Endodermal cell (in vitro differentiated cells): Measurements from ENCODE around the gene CAMTA1. TPM values are rescaled to one million over a fixed set of nuclear protein-coding genes. Genes with fewer than 3 reads are reported as not detected.

Experiments
- DNase-seq: peaks from one replicate; pipeline ENCODE4 v3.0.0-alpha.2; 2017
- H3K27ac ChIP-seq: 2 replicates; pipeline ENCODE4 v1.5.1; 2013; ENCODE audit warnings: mild to moderate bottlenecking, low read depth, low read length, moderate library complexity
- H3K27me3 ChIP-seq: 2 replicates; pipeline ENCODE4 v1.6.1; 2013; ENCODE audit warnings: mild to moderate bottlenecking, low read length, moderate library complexity; ENCODE audit not compliant: insufficient read depth, control insufficient read depth, poor library complexity, severe bottlenecking
- H3K36me3 ChIP-seq: 2 replicates; pipeline ENCODE4 v1.7.0; 2013; ENCODE audit warnings: mild to moderate bottlenecking, low read length, moderate library complexity; ENCODE audit not compliant: control insufficient read depth, insufficient read depth
- H3K4me1 ChIP-seq: one replicate; pipeline ENCODE4 v1.7.0; 2013; ENCODE audit warnings: low read length; ENCODE audit not compliant: control insufficient read depth, insufficient read depth
- H3K4me3 ChIP-seq: 2 replicates; pipeline ENCODE4 v1.5.1; 2013; ENCODE audit warnings: mild to moderate bottlenecking, low read length, moderate library complexity
- H3K9ac ChIP-seq: 2 replicates; pipeline ENCODE4 v1.6.1; 2013; ENCODE audit warnings: mild to moderate bottlenecking, low read length, moderate library complexity; ENCODE audit not compliant: poor library complexity, severe bottlenecking; ENCODE audit errors: extremely low read depth
- H3K9me3 ChIP-seq: 2 replicates; pipeline ENCODE4 v1.6.1; 2013; ENCODE audit warnings: mild to moderate bottlenecking, low read length, moderate library complexity; ENCODE audit not compliant: control insufficient read depth
- H3K27ac Mint-ChIP-seq: 2 replicates; pipeline ENCODE4 v1.8.0; 2020; ENCODE audit warnings: mixed read lengths
- H3K27me3 Mint-ChIP-seq: 2 replicates; pipeline ENCODE4 v1.8.0; 2021; ENCODE audit warnings: mild to moderate bottlenecking, mixed read lengths; ENCODE audit not compliant: insufficient read depth
- H3K36me3 Mint-ChIP-seq: 2 replicates; pipeline ENCODE4 v1.8.0; 2020; ENCODE audit warnings: low read depth, mixed read lengths
- H3K4me1 Mint-ChIP-seq: 2 replicates; pipeline ENCODE4 v1.8.0; 2020; ENCODE audit warnings: mixed read lengths
- H3K4me3 Mint-ChIP-seq: 2 replicates; pipeline ENCODE4 v1.8.0; 2020; ENCODE audit warnings: mild to moderate bottlenecking, moderate library complexity, mixed read lengths
- H3K9me3 Mint-ChIP-seq: 2 replicates; pipeline ENCODE4 v1.8.0; 2020; ENCODE audit warnings: mild to moderate bottlenecking, mixed read lengths
- CTCF ChIP-seq: fragments of 200-600 bp; sonication (generic); conservative IDR thresholded peaks from 2 replicates; pipeline ENCODE4 v1.5.0; 2021; ENCODE audit warnings: antibody characterized with exemption, mild to moderate bottlenecking
- WGBS, 2 experiments: methylation state at CpG; one replicate each; pipeline versions ENCODE4 v1.1.5 to v1.1.7; 2013; ENCODE audit warnings: missing lambda C conversion rate in 2 of 2, mixed read lengths in 1 of 2; ENCODE audit not compliant: insufficient coverage in 1 of 2, insufficient read length in 1 of 2; 5-methylcytosine and 5-hydroxymethylcytosine counted together
- total RNA-seq, 2 donors: library from RNA; stranded (reverse); fragmentation: NEBNext Ultra II Directional in 1 of 2; extraction: Animal tissue kit (Norgen Biotek cat#: 25700) in 1 of 2; gene quantifications; 2 replicates in 1 of 2; 3 replicates in 1 of 2; pipeline ENCODE4 v1.2.1, GENCODE V29; 2021

CAMTA1 gene
- total RNA-seq, 2 donors from 2014 or later, result 123 to 137 TPM

GRCh38 chr1:7385471-7386225 lies 600.4 kb downstream of the CAMTA1 start:
- WGBS, 2 experiments, result 87 to 94% methylated on average over 14 to 19 of the region's 19 CpGs
- H3K4me3 ChIP-seq, result no peak overlapping the region
- H3K27me3 ChIP-seq, result no peaks in the 10 kb centered on the region
- peaks cover 13% of the 10 kb centered on the region for H3K4me1 ChIP-seq
- Mint-ChIP-seq H3K4me1 (peaks cover 7% of the 10 kb centered on the region), H3K27ac (no peak overlapping the region), H3K36me3 (no peaks in the 10 kb centered on the region), H3K27me3 (peaks cover 1% of the 10 kb centered on the region), H3K4me3 (no peak overlapping the region), H3K9me3 (no peaks in the 10 kb centered on the region)
- no peak overlapping the region for H3K27ac ChIP-seq
- no peak for TF ChIP-seq CTCF
- no peaks in the 10 kb centered on the region for H3K9me3 ChIP-seq
- H3K9ac ChIP-seq, result no peak overlapping the region
- DNase-seq, result peak; percentile 35
- no peaks in the 10 kb centered on the region for H3K36me3 ChIP-seq

GRCh38 chr1:7386226-7387052 lies 601.2 kb downstream of the CAMTA1 start:
- Mint-ChIP-seq H3K4me3 (no peak overlapping the region), H3K4me1 (peaks cover 7% of the 10 kb centered on the region), H3K27ac (no peak overlapping the region), H3K36me3 (no peaks in the 10 kb centered on the region), H3K9me3 (no peaks in the 10 kb centered on the region), H3K27me3 (peaks cover 1% of the 10 kb centered on the region)
- Histone ChIP-seq H3K27ac (no peak overlapping the region), H3K4me3 (no peak overlapping the region), H3K9me3 (no peaks in the 10 kb centered on the region), H3K4me1 (peaks cover 13% of the 10 kb centered on the region), H3K27me3 (no peaks in the 10 kb centered on the region), H3K9ac (no peak overlapping the region), H3K36me3 (no peaks in the 10 kb centered on the region)
- peak; percentile 40 for DNase-seq
- no peak for TF ChIP-seq CTCF
- 92 to 96% methylated on average over 13 to 20 of the region's 20 CpGs for whole genome bisulfite sequencing, 2 experiments

DNA sequence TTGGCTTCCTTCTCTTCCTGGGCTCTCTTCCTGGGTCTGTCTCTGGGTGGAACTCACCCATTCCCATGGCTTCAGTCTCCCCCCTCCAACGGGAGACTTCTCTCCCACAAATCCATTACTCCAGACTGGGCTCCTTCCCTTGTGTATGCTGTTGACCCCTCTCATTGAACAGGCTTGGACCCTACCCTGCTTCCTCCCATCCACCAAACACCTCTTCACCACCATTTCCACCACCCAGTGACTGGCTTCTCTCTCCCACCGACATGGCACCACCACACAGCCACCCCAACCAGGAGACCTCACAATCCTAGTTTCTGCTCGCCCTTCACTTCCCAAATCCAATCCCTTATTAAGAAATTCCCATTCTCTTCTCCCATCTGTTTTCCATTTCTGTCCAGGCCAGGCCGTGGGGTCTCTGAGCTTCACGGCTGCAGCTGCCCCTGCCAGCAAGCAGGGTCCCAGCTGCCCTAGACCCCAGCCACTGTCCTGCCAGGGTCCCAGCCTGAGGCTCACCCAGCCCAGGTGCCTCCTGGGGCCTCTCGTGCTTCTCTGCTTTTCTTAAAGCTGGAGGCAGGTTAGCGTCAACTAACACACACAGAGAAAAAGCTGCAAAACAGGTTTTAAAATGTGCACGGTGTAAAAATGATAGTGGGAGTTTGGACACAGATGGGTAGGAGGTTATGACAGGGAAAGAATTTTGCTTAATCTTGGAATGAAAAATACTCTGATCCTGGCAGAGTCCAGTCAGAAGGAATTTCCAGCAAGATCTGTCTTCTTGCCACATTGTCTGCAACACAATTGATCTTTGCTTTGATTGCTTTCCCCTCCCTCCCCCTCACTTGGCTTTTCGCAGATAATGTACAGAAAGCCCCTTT lies 602.0 kb downstream of the CAMTA1 start:
- Histone ChIP-seq H3K9ac (no peak overlapping the region), H3K4me3 (no peak overlapping the region), H3K27ac (no peak overlapping the region), H3K4me1 (peaks cover 13% of the 10 kb centered on the region), H3K9me3 (no peaks in the 10 kb centered on the region), H3K27me3 (no peaks in the 10 kb centered on the region), H3K36me3 (no peaks in the 10 kb centered on the region)
- H3K9me3 Mint-ChIP-seq, result no peaks in the 10 kb centered on the region
- no peak overlapping the region for H3K4me3 Mint-ChIP-seq
- peaks cover 1% of the 10 kb centered on the region for H3K27me3 Mint-ChIP-seq
- H3K27ac Mint-ChIP-seq, result no peak overlapping the region
- TF ChIP-seq CTCF, result no peak
- H3K4me1 Mint-ChIP-seq, result peaks cover 7% of the 10 kb centered on the region
- no peaks in the 10 kb centered on the region for H3K36me3 Mint-ChIP-seq
- 88 to 95% methylated on average over 7 to 9 of the region's 9 CpGs for WGBS, 2 experiments
- DNase-seq, result peak; percentile 35
